AG09309 (cell line): ENCODE results near the gene THBS2.

Experiments used
- DNase-seq: peaks from one replicate; pipeline ENCODE4 v3.0.0-alpha.2; 2010; ENCODE audit warnings: low read depth
- H3K4me3 ChIP-seq: 2 replicates; pipeline ENCODE4 v1.5.1; 2011; ENCODE audit warnings: mild to moderate bottlenecking, low read depth, low read length, moderate library complexity; ENCODE audit not compliant: control insufficient read depth
- CTCF ChIP-seq: IDR thresholded peaks from 2 replicates; pipeline ENCODE4 v1.5.1; 2011; ENCODE audit warnings: mild to moderate bottlenecking, low read depth, low read length, inconsistent platforms; ENCODE audit not compliant: insufficient read depth, control insufficient read depth; ENCODE audit errors: missing control alignments

THBS2 gene

GRCh38 chr6:169243661-169244060, 10.0 kb downstream of the THBS2 start:
- no peak for TF ChIP-seq CTCF
- no peak for DNase-seq
- H3K4me3 ChIP-seq: no peak overlapping the region

- no peak overlapping the region for H3K4me3 ChIP-seq
- DNase-seq: no peak
- no peak for TF ChIP-seq CTCF
These were observed 10.5 kb downstream of the THBS2 start for GRCh38 chr6:169243186-169243585.

GRCh38 chr6:169241688-169242350, 11.8 kb downstream of the THBS2 start:
- no peak for DNase-seq
- no peak overlapping the region for H3K4me3 ChIP-seq
- no peak for TF ChIP-seq CTCF

- H3K4me3 ChIP-seq: no peak overlapping the region
- DNase-seq: no peak
- no peak for TF ChIP-seq CTCF
These were observed 12.9 kb downstream of the THBS2 start for GRCh38 chr6:169240591-169241390.

GRCh38 chr6:169240125-169240524, 13.5 kb downstream of the THBS2 start:
- no peak overlapping the region for H3K4me3 ChIP-seq
- no peak for DNase-seq
- TF ChIP-seq CTCF: no peak

GRCh38 chr6:169239181-169239580, 14.5 kb downstream of the THBS2 start:
- TF ChIP-seq CTCF: no peak
- DNase-seq: no peak
- no peak overlapping the region for H3K4me3 ChIP-seq
